ENCODE measurements around the gene DOHH. TPM values are rescaled to one million over a fixed set of nuclear protein-coding genes. Genes with fewer than 3 reads are reported as not detected.

The DOHH gene
- total RNA-seq, 2 donors from 2014 or later, result 14.1 to 18.4 TPM

DNA sequence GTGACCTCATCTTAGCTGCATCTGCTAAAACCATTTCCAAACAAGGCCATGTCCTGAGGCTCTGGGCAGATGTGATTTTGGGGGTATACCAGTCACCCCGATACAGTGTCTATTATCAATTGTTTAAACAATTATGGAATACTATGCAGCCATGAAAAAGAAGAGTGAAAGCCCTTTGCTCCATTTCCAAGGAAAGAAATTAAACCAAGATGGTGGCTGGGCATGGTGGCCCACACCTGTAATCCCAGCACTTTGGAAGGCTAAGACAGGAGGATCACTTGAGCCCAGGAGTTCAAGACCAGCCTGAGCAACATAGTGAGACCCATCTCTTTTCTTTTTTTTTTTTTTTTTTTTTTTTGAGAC lies 39.3 kb upstream of the DOHH start:
- peaks cover 10% of the 10 kb centered on the region for H3K36me3 ChIP-seq
- no peak overlapping the region for H3K27ac ChIP-seq
- peaks cover 0 to 6% of the 10 kb centered on the region in 2 donors for H3K4me1 ChIP-seq
- no peak overlapping the region for H3K4me3 ChIP-seq
- TF ChIP-seq, protein P1, sequence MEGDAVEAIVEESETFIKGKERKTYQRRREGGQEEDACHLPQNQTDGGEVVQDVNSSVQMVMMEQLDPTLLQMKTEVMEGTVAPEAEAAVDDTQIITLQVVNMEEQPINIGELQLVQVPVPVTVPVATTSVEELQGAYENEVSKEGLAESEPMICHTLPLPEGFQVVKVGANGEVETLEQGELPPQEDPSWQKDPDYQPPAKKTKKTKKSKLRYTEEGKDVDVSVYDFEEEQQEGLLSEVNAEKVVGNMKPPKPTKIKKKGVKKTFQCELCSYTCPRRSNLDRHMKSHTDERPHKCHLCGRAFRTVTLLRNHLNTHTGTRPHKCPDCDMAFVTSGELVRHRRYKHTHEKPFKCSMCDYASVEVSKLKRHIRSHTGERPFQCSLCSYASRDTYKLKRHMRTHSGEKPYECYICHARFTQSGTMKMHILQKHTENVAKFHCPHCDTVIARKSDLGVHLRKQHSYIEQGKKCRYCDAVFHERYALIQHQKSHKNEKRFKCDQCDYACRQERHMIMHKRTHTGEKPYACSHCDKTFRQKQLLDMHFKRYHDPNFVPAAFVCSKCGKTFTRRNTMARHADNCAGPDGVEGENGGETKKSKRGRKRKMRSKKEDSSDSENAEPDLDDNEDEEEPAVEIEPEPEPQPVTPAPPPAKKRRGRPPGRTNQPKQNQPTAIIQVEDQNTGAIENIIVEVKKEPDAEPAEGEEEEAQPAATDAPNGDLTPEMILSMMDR (IDR thresholded peaks at IDR 0.05), result no peak
- DNase-seq (ENCODE audit: low spot score), result no peak
- no peaks in the 10 kb centered on the region for H3K27me3 ChIP-seq
- H3K9me3 ChIP-seq, result no peaks in the 10 kb centered on the region

DNA sequence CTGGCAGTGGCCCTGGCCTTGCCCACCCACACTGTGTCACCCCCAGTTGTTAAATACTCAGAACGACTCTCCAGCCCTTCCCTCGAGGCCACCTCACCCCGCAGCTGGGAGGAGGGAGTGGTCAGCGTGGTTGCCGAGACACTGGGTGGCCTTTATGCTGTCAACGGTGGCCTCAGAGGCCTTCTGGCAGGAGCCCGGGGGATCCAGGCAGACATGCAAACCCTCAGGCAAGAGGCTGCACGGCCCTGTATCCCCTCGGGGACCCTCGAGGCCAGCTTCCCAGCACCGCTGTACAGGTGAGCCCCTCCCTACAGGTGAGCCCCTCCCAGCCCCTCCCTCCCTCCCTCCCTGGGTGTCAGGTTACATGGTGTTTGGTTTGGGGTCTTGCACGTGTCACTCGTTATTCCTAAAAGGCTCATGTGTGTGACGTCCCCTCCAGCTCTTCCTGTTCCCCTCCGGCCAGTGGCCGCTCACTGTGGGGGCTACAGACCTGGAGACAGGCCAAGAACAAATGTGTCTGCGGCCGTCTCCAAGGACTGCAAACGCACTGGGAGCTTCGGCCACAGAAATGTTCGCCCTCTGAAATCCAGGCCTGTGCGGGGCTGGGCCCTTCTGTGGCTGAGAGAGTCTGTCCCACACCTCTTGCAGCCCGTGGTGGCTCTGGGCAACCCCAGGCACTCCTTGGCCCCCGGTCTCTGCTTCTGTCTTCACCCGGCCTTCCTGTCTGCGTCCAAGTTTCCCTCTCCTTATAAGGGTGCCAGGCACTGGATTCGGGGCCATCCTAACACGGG lies 38.7 kb upstream of the DOHH start, which contains the start of gene TEKTIP1:
TEKTIP1 (plus strand) TSS at position 210 of the 791 bp plus-strand sequence; CDS start at position 214, 4 bp downstream.
- no peak for DNase-seq (ENCODE audit: low spot score)
- no peak within 1 kb of the TSS for H3K4me3 ChIP-seq
- peaks cover 0 to 6% of the 10 kb centered on the region in 2 donors for H3K4me1 ChIP-seq
- H3K27me3 ChIP-seq, result no peaks in the 10 kb centered on the region
- TF ChIP-seq, protein P1 (IDR thresholded peaks at IDR 0.05), result no peak
- no peaks in the 10 kb centered on the region for H3K9me3 ChIP-seq
- no peak within 1 kb of the TSS for H3K27ac ChIP-seq
- peaks cover 16% of the 10 kb centered on the region for H3K36me3 ChIP-seq

DNA sequence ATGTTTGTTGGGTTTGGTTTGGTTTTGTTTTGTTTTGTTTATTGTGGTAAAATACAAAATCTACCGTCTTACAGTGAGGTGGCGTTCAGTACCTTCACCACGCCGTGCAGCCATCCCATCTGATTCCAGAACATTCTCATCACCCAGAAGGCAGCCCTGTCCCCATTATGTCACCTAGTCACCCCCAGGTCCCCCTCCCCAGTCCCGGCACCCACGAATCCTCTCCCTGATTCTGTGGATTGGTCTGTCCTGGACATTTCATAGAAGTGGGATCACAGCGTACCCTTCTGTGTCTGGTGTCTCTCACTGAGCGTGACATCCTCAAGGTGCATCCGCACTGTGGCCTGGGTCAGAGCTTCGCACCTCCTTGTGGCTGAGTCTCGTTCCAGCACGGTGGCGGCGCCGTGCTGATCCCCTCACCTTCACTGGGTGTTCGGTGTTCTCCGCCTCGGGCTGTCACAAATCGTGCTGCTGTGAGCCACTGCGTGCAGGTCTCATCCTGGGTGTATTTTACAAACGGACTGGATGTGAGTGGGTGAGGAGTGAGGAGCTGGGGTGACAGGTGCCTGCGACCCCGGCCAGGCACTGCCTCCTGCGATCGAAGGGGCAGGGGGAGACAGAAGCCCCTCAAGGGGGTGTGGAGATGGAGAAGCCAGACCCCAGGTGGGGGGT lies 37.9 kb upstream of the DOHH start:
- no peaks in the 10 kb centered on the region for H3K9me3 ChIP-seq
- H3K27me3 ChIP-seq, result no peaks in the 10 kb centered on the region
- DNase-seq (ENCODE audit: low spot score), result no peak
- H3K27ac ChIP-seq, result no peak overlapping the region
- TF ChIP-seq, protein P1 (IDR thresholded peaks at IDR 0.05), result no peak
- no peak overlapping the region for H3K4me3 ChIP-seq
- H3K36me3 ChIP-seq, result peaks cover 24% of the 10 kb centered on the region
- H3K4me1 ChIP-seq, result peaks cover 0 to 6% of the 10 kb centered on the region in 2 donors

DNA sequence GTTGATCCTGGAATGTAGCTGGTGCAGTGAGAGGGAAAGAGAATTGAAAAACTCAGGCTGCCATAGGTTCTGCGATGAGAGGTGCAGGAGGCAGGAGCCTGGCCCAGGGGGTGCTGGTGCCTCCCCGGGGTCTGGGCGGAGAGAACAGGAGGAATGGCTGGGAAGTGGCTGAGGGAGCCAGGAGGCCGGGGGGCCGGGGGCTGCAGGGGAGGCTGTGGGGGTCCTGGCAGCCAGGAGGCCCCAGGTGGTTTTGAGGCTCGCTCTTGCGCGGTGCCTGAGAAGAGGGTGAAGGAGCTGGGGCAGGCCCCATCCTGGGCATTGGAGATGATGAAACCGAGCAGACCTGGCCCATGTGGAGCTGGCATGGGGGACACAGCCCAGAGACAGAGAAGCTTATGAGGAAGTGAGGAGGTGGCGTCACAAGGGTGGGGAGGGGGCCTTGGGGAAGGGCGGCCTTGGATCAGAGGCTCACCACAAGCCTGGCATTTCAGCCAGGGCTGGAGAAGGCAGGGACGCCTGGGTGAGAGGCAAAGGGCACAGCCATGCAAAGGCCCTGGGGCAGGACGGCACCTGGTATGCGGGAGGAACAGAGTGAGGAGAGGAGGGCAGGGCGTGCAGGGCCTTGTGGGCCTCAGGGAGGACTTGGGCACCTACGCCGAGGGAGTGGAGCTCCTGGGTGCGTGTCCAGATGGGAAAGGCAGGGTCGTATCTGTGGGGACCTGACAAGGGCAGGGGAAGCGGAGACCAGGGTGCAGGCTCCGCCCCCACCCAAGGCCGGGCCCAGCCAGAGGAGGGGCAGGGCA lies 37.2 kb upstream of the DOHH start:
- DNase-seq (ENCODE audit: low spot score), result no peak
- TF ChIP-seq, protein P1 (IDR thresholded peaks at IDR 0.05), result no peak
- Histone ChIP-seq H3K36me3 (peaks cover 31% of the 10 kb centered on the region), H3K27ac (peak overlapping the region; percentile 33 to 40), H3K27me3 (no peaks in the 10 kb centered on the region), H3K4me1 (peaks cover 0 to 6% of the 10 kb centered on the region in 2 donors), H3K9me3 (no peaks in the 10 kb centered on the region), H3K4me3 (no peak overlapping the region)

DNA sequence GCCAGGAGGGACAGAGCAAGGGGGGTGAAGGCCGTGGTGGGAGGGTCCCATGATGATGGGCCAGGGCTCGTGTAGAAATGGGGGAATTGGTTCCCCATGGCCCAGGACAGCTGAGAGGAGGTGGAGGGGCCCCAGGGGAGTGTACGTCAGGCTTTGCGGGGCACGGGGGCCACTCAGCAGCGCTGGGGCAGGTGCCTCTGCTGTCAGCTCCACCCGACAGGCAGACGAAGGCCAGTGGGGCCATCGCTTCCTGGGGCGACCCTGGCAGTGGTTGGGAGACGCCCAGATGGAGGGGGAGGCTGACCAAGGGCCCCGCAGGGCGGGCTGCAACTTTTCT lies 36.6 kb upstream of the DOHH start:
- H3K4me3 ChIP-seq, result no peak overlapping the region
- no peak for DNase-seq (ENCODE audit: low spot score)
- TF ChIP-seq, protein P1 (IDR thresholded peaks at IDR 0.05), result no peak
- H3K4me1 ChIP-seq, result peaks cover 0 to 6% of the 10 kb centered on the region in 2 donors
- peaks cover 37% of the 10 kb centered on the region for H3K36me3 ChIP-seq
- H3K27ac ChIP-seq, result peak overlapping the region; percentile 33 to 40
- H3K9me3 ChIP-seq, result no peaks in the 10 kb centered on the region
- H3K27me3 ChIP-seq, result no peaks in the 10 kb centered on the region

All from right atrium auricular region (tissue), 2 donors.